Measurements from ENCODE around the gene PCBD1.

PCBD1 gene

DNA sequence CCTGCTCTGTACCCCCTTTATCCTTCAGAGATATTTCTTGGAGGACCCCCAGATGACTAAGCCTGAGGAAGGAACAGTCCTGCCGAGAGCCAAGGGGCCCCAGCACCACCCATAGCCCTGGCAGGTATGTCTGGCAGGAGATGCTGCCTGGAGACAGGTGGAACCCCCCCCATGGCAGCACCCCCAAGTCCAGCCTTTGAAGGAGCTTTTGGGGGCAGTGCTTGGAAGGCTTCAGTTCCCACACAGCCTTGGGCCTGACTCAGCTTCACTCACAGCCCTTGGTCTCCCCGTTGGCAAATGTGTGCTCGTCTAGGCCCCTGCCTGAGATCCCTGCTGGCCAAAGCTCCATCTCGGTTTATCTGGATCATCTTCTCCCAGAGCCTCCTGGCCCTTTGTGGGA lies 23.0 kb upstream of the PCBD1 start:
- TF ChIP-seq L3MBTL2 (conservative IDR thresholded peaks at IDR 0.05) (no peak), NFRKB (IDR thresholded peaks at IDR 0.05) (no peak), FOXA1 (IDR thresholded peaks at IDR 0.05) (no peak), ARNT (IDR thresholded peaks at IDR 0.05) (no peak), TARDBP (IDR thresholded peaks at IDR 0.05) (no peak), BHLHE40 (IDR thresholded peaks at IDR 0.05; ENCODE audit: borderline replicate concordance) (no peak)
- CTCF ChIA-PET = no interaction called here
- POLR2A ChIA-PET = no interaction called here
- no peak for DNase-seq (ENCODE audit: extremely low spot score)

DNA sequence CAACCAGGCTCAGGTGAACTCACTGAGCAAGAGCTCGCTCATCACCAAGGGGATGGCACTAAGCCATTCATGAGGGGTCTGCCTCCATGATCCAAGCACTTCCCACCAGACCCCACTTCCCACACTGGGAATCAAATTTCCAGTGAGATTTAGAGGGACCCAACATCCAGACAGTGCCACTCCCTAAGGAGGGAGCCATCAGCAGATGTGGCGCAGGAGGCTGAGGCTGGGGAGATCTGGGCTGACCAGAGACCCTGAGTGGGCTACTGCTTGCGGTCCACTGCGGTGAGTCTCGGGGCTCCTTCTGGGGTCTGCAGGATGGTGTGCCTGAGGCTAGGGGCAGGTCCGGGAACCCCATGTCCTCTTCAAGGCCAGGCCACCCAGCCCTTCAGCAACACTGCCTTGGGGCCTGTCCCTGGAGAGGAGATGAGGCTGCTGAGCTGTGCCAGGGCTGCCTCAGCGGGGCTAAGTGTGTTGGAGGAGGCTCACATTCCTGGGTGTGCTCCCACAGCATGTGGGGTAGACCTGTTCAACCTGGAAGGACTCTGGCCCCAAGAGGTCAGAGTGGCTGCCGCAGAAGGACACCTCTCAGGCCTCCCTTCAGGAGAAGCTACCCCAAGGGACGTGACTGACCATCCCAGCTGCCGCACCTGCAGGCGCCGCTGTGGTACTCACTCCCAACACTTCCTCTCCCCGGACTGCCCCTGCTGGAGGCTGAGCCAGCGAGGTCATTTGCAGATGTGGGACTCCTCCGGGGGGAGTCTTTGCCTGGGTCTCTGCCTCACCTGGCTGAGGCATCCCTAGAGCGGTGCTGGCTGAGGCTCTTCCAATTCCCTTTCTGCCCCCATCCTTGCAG lies 22.3 kb upstream of the PCBD1 start:
- ChIA-PET CTCF (no interaction called here), POLR2A (no interaction called here)
- TF ChIP-seq PKNOX1 (IDR thresholded peaks at IDR 0.05) = no peak
- TF ChIP-seq CTBP1 (IDR thresholded peaks at IDR 0.05; ENCODE audit: borderline replicate concordance) = no peak
- no peak for TF ChIP-seq NFRKB (IDR thresholded peaks at IDR 0.05)
- TF ChIP-seq FOXA1 (IDR thresholded peaks at IDR 0.05) = no peak
- TF ChIP-seq TARDBP (IDR thresholded peaks at IDR 0.05) = no peak
- no peak for TF ChIP-seq ARNT (IDR thresholded peaks at IDR 0.05)
- TF ChIP-seq FOXK2 (IDR thresholded peaks at IDR 0.05) = no peak
- TF ChIP-seq L3MBTL2 (conservative IDR thresholded peaks at IDR 0.05) = no peak
- TF ChIP-seq SUZ12 (IDR thresholded peaks at IDR 0.05) = no peak
- no peak for TF ChIP-seq ZNF384 (IDR thresholded peaks at IDR 0.05)
- no peak for DNase-seq (ENCODE audit: extremely low spot score)

DNA sequence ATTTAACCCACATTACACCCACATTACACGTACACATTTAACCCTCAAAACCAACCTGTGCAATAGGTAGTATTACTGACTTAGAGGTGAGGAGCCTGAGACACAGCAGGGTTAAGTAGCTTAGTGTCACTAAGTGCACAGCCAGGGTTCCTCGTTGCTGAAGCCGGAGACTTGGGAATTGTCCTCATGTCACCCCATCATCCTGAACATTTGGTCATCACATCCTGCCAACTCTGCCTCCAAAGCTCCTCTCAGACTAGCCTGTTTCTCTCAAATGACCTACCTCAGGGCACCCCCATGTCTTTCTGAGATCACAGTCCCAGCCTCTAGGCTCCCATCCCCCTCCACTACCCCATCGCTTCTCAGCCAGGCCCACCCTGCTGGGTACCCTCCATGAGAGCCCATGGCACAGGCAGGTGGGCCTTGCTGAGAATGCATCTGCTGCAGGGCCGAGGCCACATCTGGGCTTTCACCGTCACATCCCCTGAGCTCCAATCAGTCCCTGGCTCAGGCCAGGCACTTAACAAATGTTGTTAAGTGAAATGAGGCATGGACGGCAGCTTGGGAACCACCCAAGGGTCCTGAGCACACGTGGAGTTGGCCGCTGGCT lies 21.1 kb upstream of the PCBD1 start:
- ChIA-PET POLR2A (no interaction called here), CTCF (no interaction called here)
- TF ChIP-seq PKNOX1 (IDR thresholded peaks at IDR 0.05) (no peak), BHLHE40 (IDR thresholded peaks at IDR 0.05; ENCODE audit: borderline replicate concordance) (no peak), NFRKB (IDR thresholded peaks at IDR 0.05) (no peak), FOXM1 (IDR thresholded peaks at IDR 0.05; ENCODE audit: borderline replicate concordance) (no peak), ELF4 (IDR thresholded peaks at IDR 0.05) (no peak), CTBP1 (IDR thresholded peaks at IDR 0.05; ENCODE audit: borderline replicate concordance) (no peak), FOXA1 (IDR thresholded peaks at IDR 0.05) (no peak), SUZ12 (IDR thresholded peaks at IDR 0.05) (no peak), L3MBTL2 (conservative IDR thresholded peaks at IDR 0.05) (no peak), SP1 (IDR thresholded peaks at IDR 0.05) (no peak), FOXK2 (IDR thresholded peaks at IDR 0.05) (no peak), TARDBP (IDR thresholded peaks at IDR 0.05) (no peak), HDGF (IDR thresholded peaks at IDR 0.05; ENCODE audit: borderline replicate concordance) (no peak)
- DNase-seq (ENCODE audit: extremely low spot score) = no peak

GRCh38 chr10:70908406-70909296 lies 20.3 kb upstream of the PCBD1 start:
- DNase-seq (ENCODE audit: extremely low spot score) = no peak
- ChIA-PET CTCF (no interaction called here), POLR2A (no interaction called here)
- TF ChIP-seq FOXK2 (IDR thresholded peaks at IDR 0.05) (no peak), L3MBTL2 (conservative IDR thresholded peaks at IDR 0.05) (no peak), SP1 (IDR thresholded peaks at IDR 0.05) (no peak), TARDBP (IDR thresholded peaks at IDR 0.05) (no peak), ZNF384 (IDR thresholded peaks at IDR 0.05) (no peak), FOXM1 (IDR thresholded peaks at IDR 0.05; ENCODE audit: borderline replicate concordance) (no peak), ARNT (IDR thresholded peaks at IDR 0.05) (no peak), HDGF (IDR thresholded peaks at IDR 0.05; ENCODE audit: borderline replicate concordance) (no peak), PKNOX1 (IDR thresholded peaks at IDR 0.05) (no peak), SUZ12 (IDR thresholded peaks at IDR 0.05) (no peak), LEF1 (IDR thresholded peaks at IDR 0.05; ENCODE audit: borderline replicate concordance) (no peak), BHLHE40 (IDR thresholded peaks at IDR 0.05; ENCODE audit: borderline replicate concordance) (no peak), ELF4 (IDR thresholded peaks at IDR 0.05) (no peak), NFRKB (IDR thresholded peaks at IDR 0.05) (no peak), CTBP1 (IDR thresholded peaks at IDR 0.05; ENCODE audit: borderline replicate concordance) (no peak), FOXA1 (IDR thresholded peaks at IDR 0.05) (no peak)

DNA sequence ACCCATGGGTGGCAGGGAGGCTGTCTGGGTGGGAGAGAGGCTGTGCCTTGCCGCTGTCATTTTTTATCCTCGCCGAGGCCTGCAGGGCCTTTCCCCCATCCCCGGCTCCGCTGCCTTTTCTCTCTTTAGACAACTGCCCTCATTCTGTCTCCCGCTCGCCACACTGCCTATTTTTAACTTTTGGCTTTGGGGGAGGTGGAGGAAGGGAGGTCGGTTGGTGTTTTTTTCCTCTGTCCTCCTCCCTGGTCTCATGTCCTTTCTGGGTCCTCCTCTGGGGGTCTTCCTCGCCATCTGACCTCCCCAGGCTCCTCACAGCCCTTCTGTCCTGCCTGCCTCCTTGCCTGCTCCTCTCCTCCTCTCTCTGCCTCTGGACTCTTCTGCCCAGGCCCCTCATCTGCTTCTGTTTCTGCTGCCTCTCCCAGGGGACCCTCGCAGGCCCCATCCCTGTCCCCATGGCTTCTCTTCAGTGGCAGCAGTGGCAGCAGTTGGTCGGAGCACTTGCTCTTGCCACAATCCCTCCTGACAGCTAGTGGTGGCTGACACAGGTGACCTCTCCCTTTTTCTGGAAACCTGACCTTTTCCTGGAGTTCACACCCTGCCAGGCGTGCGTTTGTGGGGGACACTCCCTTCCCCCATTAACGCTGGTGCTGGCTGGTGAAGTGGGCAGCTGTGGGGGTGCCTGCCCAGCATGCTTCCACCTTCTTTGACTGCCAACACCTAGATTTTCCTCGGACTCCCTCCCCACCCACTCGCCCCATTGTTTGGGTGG lies 19.5 kb upstream of the PCBD1 start:
- no peak for TF ChIP-seq FOXA1 (IDR thresholded peaks at IDR 0.05)
- TF ChIP-seq BHLHE40 (IDR thresholded peaks at IDR 0.05; ENCODE audit: borderline replicate concordance) = no peak
- TF ChIP-seq FOXK2 (IDR thresholded peaks at IDR 0.05) = no peak
- no peak for TF ChIP-seq SUZ12 (IDR thresholded peaks at IDR 0.05)
- no peak for TF ChIP-seq ZNF384 (IDR thresholded peaks at IDR 0.05)
- TF ChIP-seq LEF1 (IDR thresholded peaks at IDR 0.05; ENCODE audit: borderline replicate concordance) = no peak
- no peak for TF ChIP-seq NFRKB (IDR thresholded peaks at IDR 0.05)
- TF ChIP-seq L3MBTL2 (conservative IDR thresholded peaks at IDR 0.05) = no peak
- ChIA-PET POLR2A (no interaction called here), CTCF (no interaction called here)
- DNase-seq (ENCODE audit: extremely low spot score) = no peak

Data from HEK293T (cell line).